Heart left ventricle (tissue), 13 donors: ENCODE data around the gene MGAT4B.

ENCODE experiments used
- POLR2A ChIP-seq, 2 donors: fragments of 450-650 bp; IDR thresholded peaks; one replicate each; pipeline ENCODE4 v1.6.1; 2017; ENCODE audit warnings: antibody characterized with exemption in 2 of 2, mild to moderate bottlenecking in 2 of 2, moderate library complexity in 2 of 2
- TF ChIP-seq, protein P1 (sequence below), 12 donors: fragments of 200-600 bp; sonication (generic) in 4 of 12; IDR thresholded peaks; one replicate each; pipeline versions ENCODE4 v1.5.0 to v1.8.0; 2018 to 2022; ENCODE audit warnings: antibody characterized with exemption in 12 of 12, mild to moderate bottlenecking in 5 of 12
- donor health status: ischemic (EF 13 %, LVEDD 7.1; RV severe dilation, severe dysfunction).
- donor health status: DM: no; HTN: yes; CAD: no.
- donor health status: DM: no; HTN: no; CAD: no.
- donor health status: ischemic (EF 25% LVEDD 6.9; RV normal size, moderate dysfunction).
- donor health status: ischemic (EF 25% LVEDD 5.7; RV mildly dilated, moderate dysfunction).
- donor health status: ischemic (EF 35%, LVEDD 5.7; RV mildly dilated, moderate dysfunction).
- donor health status: nonischemic (EF 11% LVEDD 7.7; RV severe dilation, severe dysfunction).
- donor health status: DM: yes; HTN: yes; CAD: no.
- donor health status: PGD.
- donor health status: ischemic (EF 29% LVEDD 5.4; RV normal size, mild dysfunction).
- donor health status: nonischemic (EF 23%, LVEDD 6.1; RV moderate dilation, normal function).

DNA sequence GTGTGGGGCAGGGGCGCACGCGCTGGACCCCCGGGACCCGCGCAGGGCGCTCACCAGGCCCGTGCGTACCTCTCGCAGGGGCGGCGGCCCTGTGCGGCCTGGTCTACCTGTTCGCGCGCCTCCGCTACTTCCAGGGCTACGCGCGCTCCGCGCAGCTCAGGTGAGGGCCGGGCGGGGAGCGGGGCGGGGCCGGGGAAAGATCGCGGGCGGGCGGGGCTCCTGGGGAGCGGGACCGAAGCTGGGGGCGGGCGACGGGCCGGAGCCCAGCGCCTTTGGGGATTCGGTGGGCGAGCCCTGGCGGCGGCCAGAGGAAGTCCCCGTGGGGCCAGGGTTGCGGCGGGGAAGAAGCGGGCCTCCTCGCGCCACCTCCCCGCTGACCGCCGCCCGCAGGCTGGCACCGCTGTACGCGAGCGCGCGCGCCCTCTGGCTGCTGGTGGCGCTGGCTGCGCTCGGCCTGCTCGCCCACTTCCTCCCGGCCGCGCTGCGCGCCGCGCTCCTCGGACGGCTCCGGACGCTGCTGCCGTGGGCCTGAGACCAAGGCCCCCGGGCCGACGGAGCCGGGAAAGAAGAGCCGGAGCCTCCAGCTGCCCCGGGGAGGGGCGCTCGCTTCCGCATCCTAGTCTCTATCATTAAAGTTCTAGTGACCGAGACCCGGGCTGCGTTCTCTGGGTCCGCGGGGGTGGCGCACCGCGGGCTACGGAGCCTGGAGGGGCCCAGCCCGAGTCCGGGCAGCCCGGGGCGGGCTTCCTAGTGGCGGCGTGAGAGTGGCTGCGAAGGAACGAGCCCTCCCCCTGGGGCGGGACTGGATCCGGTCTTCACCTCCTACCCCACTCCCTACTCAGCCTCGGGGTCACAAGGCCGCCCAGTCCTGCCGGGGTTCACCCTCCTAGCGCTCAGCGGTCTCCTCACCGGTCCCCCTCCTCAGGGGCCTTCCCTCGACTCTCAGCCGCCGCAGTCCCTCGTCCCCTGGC, 10.5 kb downstream of the MGAT4B start:
- TF ChIP-seq, protein P1, sequence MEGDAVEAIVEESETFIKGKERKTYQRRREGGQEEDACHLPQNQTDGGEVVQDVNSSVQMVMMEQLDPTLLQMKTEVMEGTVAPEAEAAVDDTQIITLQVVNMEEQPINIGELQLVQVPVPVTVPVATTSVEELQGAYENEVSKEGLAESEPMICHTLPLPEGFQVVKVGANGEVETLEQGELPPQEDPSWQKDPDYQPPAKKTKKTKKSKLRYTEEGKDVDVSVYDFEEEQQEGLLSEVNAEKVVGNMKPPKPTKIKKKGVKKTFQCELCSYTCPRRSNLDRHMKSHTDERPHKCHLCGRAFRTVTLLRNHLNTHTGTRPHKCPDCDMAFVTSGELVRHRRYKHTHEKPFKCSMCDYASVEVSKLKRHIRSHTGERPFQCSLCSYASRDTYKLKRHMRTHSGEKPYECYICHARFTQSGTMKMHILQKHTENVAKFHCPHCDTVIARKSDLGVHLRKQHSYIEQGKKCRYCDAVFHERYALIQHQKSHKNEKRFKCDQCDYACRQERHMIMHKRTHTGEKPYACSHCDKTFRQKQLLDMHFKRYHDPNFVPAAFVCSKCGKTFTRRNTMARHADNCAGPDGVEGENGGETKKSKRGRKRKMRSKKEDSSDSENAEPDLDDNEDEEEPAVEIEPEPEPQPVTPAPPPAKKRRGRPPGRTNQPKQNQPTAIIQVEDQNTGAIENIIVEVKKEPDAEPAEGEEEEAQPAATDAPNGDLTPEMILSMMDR (IDR thresholded peaks at IDR 0.05) = peak; percentile 63 to 96 (median 88)
- TF ChIP-seq POLR2A (IDR thresholded peaks at IDR 0.05) = peak in 1 of 2 donors; percentile 61
